HEK293 (cell line): ENCODE measurements around the gene CRB2.

Experiments
- CTCF ChIA-PET: fragments of 350-600 bp; formaldehyde crosslinking; extraction: SDS; loops from one replicate; lab custom pipeline; 2021; ENCODE audit warnings: antibody characterized with exemption; lab: Yijun Ruan, JAX
- POLR2A ChIA-PET: fragments of 300-600 bp; formaldehyde crosslinking; extraction: SDS; loops from one replicate; lab custom pipeline; 2020; ENCODE audit warnings: antibody characterized with exemption, inconsistent platforms; lab: Yijun Ruan, JAX
- H3K27ac ChIP-seq: fragments of 200-500 bp; sonication (Bioruptor generic); 2 replicates; pipeline ENCODE4 v1.5.1; 2014; ENCODE audit warnings: low read depth, low read length, control low read depth, inconsistent platforms; ENCODE audit errors: extremely low read depth
- H3K36me3 ChIP-seq, 2 experiments: fragments of 200-500 bp in 1 of 2; sonication (Bioruptor generic) in 1 of 2; 1 replicate in 1 of 2; 2 replicates in 1 of 2; pipeline ENCODE4 v1.5.1; 2014 to 2017; ENCODE audit warnings: inconsistent platforms in 2 of 2, low read length in 2 of 2; ENCODE audit not compliant: control insufficient read depth in 2 of 2, insufficient read depth in 1 of 2
- H3K4me1 ChIP-seq: fragments of 200-500 bp; sonication (Bioruptor generic); 2 replicates; pipeline ENCODE4 v1.5.1; 2014; ENCODE audit warnings: mild to moderate bottlenecking, low read length, inconsistent platforms; ENCODE audit not compliant: control insufficient read depth, insufficient read depth
- H3K4me3 ChIP-seq: 2 replicates; pipeline ENCODE4 v1.5.1; 2011; ENCODE audit warnings: low read depth, mild to moderate bottlenecking, control low read depth, low read length, moderate library complexity
- H3K9me3 ChIP-seq: fragments of 200-500 bp; sonication (Bioruptor generic); 2 replicates; pipeline ENCODE4 v1.5.1; 2014; ENCODE audit warnings: low read depth, low read length, inconsistent platforms; ENCODE audit not compliant: control insufficient read depth, insufficient read depth
- YY2 ChIP-seq: fragments of 450-650 bp; formaldehyde crosslinking; IDR thresholded peaks from 2 replicates; pipeline ENCODE4 v1.5.1; 2016; ENCODE audit warnings: missing biosample characterization, missing genetic modification characterization
- ZBTB17 ChIP-seq: fragments of 450-650 bp; formaldehyde crosslinking; IDR thresholded peaks from 2 replicates; pipeline ENCODE4 v1.5.1; 2016; ENCODE audit warnings: missing biosample characterization, missing genetic modification characterization
- ZEB2 ChIP-seq: fragments of 450-650 bp; formaldehyde crosslinking; IDR thresholded peaks from 2 replicates; pipeline ENCODE4 v1.5.1; 2016; ENCODE audit warnings: missing biosample characterization, missing genetic modification characterization
- ZIC2 ChIP-seq: fragments of 450-650 bp; formaldehyde crosslinking; IDR thresholded peaks from 2 replicates; pipeline ENCODE4 v1.5.1; 2016; ENCODE audit warnings: missing biosample characterization, missing genetic modification characterization
- ZNF121 ChIP-seq: fragments of 450-650 bp; formaldehyde crosslinking; IDR thresholded peaks from 2 replicates; pipeline ENCODE4 v1.5.1; 2016; ENCODE audit warnings: missing biosample characterization, missing genetic modification characterization
- ZNF133 ChIP-seq: fragments of 450-650 bp; formaldehyde crosslinking; IDR thresholded peaks from 2 replicates; pipeline ENCODE4 v1.5.1; 2016; ENCODE audit warnings: missing biosample characterization, missing genetic modification characterization
- ZNF24 ChIP-seq: fragments of 450-650 bp; formaldehyde crosslinking; IDR thresholded peaks from 2 replicates; pipeline ENCODE4 v1.5.1; 2016; ENCODE audit warnings: missing biosample characterization, missing genetic modification characterization
- ZNF274 ChIP-seq, 2 experiments: fragments of 200-500 bp in 1 of 2; fragments of 450-650 bp in 1 of 2; sonication (Bioruptor generic) in 1 of 2; formaldehyde crosslinking in 1 of 2; IDR thresholded peaks; 2 replicates each; pipeline versions ENCODE4 v1.5.1 to v1.6.1; 2014 to 2016; ENCODE audit warnings: borderline replicate concordance in 1 of 2, inconsistent platforms in 1 of 2, low read length in 1 of 2, missing biosample characterization in 1 of 2, missing genetic modification characterization in 1 of 2
- ZNF350 ChIP-seq: fragments of 450-650 bp; formaldehyde crosslinking; IDR thresholded peaks from 2 replicates; pipeline ENCODE4 v1.5.0; 2017; ENCODE audit warnings: missing biosample characterization, mild to moderate bottlenecking, missing genetic modification characterization
- ZNF366 ChIP-seq: fragments of 450-650 bp; formaldehyde crosslinking; conservative IDR thresholded peaks from 2 replicates; pipeline ENCODE4 v1.5.1; 2016; ENCODE audit warnings: missing biosample characterization, missing genetic modification characterization
- ZNF37A ChIP-seq: fragments of 450-650 bp; IDR thresholded peaks from 2 replicates; pipeline ENCODE4 v1.5.1; 2018; ENCODE audit warnings: missing biosample characterization, missing genetic modification characterization
- ZNF423 ChIP-seq: fragments of 450-650 bp; formaldehyde crosslinking; IDR thresholded peaks from 2 replicates; pipeline ENCODE4 v1.5.1; 2016; ENCODE audit warnings: missing biosample characterization, missing genetic modification characterization
- ZNF514 ChIP-seq: fragments of 450-650 bp; formaldehyde crosslinking; IDR thresholded peaks from 2 replicates; pipeline ENCODE4 v1.5.1; 2016; ENCODE audit warnings: missing biosample characterization, missing genetic modification characterization
- ZNF521 ChIP-seq: fragments of 450-650 bp; formaldehyde crosslinking; IDR thresholded peaks from 2 replicates; pipeline ENCODE4 v1.5.1; 2017; ENCODE audit warnings: missing biosample characterization, mild to moderate bottlenecking, missing genetic modification characterization
- ZNF621 ChIP-seq: fragments of 450-650 bp; formaldehyde crosslinking; IDR thresholded peaks from 2 replicates; pipeline ENCODE4 v1.5.1; 2017; ENCODE audit warnings: missing biosample characterization, missing genetic modification characterization
- ZNF624 ChIP-seq: fragments of 450-650 bp; formaldehyde crosslinking; IDR thresholded peaks from 2 replicates; pipeline ENCODE4 v1.5.1; 2017; ENCODE audit warnings: missing biosample characterization, missing genetic modification characterization
- ZNF768 ChIP-seq: fragments of 450-650 bp; formaldehyde crosslinking; IDR thresholded peaks from 2 replicates; pipeline ENCODE4 v1.5.1; 2018; ENCODE audit warnings: missing biosample characterization, mild to moderate bottlenecking, missing genetic modification characterization
- ZNF777 ChIP-seq: fragments of 450-650 bp; formaldehyde crosslinking; IDR thresholded peaks from 2 replicates; pipeline ENCODE4 v1.5.1; 2017; ENCODE audit warnings: missing biosample characterization, missing genetic modification characterization, borderline replicate concordance
- ZSCAN30 ChIP-seq: fragments of 450-650 bp; IDR thresholded peaks from 2 replicates; pipeline ENCODE4 v1.5.1; 2018; ENCODE audit warnings: missing biosample characterization, mild to moderate bottlenecking, missing genetic modification characterization, moderate library complexity
- TF ChIP-seq, protein P1 (sequence below): fragments of 450-650 bp; formaldehyde crosslinking; IDR thresholded peaks from 2 replicates; pipeline ENCODE4 v1.5.1; 2016; ENCODE audit warnings: missing biosample characterization, missing genetic modification characterization
- TF ChIP-seq, protein P2 (sequence below): fragments of 450-650 bp; formaldehyde crosslinking; IDR thresholded peaks from 2 replicates; pipeline ENCODE4 v1.5.1; 2017; ENCODE audit warnings: missing biosample characterization, missing genetic modification characterization
- TF ChIP-seq, protein P3 (sequence below): fragments of 450-650 bp; formaldehyde crosslinking; IDR thresholded peaks from 2 replicates; pipeline ENCODE4 v1.5.1; 2016; ENCODE audit warnings: missing biosample characterization, missing genetic modification characterization
- TF ChIP-seq, protein P4 (sequence below): IDR thresholded peaks from 2 replicates; pipeline ENCODE4 v1.6.1; 2011; ENCODE audit warnings: mild to moderate bottlenecking, low read depth, low read length, borderline replicate concordance
- TF ChIP-seq, protein P5 (sequence below): fragments of 450-650 bp; formaldehyde crosslinking; IDR thresholded peaks from 2 replicates; pipeline ENCODE4 v1.5.1; 2016; ENCODE audit warnings: missing biosample characterization, missing genetic modification characterization

The CRB2 gene

DNA sequence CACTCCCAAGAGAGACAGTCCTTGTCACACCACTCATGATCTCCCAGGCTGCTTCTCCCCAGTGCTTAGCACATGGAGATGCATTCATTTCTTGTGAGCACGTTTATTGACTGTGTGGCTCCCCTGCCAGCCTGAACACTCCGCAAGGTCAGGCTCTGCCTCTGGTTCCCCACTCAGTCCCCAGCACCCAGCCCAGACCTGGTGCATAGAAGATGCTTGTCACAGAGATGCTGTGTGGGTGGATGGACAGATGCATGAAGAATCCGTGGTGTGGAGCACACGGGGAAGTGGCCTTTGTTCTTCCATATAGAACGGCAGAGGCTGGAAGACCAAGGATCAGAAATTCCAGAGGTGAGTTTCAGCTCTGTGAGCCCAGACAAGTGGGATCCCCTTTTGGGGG, 13.8 kb upstream of the CRB2 start:
- no peaks in the 10 kb centered on the region for H3K4me1 ChIP-seq
- ChIA-PET POLR2A (no interaction called here), CTCF (no interaction called here)
- H3K4me3 ChIP-seq, result no peak overlapping the region
- H3K27ac ChIP-seq, result no peak overlapping the region
- no peaks in the 10 kb centered on the region for H3K9me3 ChIP-seq
- no peaks in the 10 kb centered on the region for H3K36me3 ChIP-seq
- TF ChIP-seq ZNF24, result no peak
- TF ChIP-seq, protein P1, sequence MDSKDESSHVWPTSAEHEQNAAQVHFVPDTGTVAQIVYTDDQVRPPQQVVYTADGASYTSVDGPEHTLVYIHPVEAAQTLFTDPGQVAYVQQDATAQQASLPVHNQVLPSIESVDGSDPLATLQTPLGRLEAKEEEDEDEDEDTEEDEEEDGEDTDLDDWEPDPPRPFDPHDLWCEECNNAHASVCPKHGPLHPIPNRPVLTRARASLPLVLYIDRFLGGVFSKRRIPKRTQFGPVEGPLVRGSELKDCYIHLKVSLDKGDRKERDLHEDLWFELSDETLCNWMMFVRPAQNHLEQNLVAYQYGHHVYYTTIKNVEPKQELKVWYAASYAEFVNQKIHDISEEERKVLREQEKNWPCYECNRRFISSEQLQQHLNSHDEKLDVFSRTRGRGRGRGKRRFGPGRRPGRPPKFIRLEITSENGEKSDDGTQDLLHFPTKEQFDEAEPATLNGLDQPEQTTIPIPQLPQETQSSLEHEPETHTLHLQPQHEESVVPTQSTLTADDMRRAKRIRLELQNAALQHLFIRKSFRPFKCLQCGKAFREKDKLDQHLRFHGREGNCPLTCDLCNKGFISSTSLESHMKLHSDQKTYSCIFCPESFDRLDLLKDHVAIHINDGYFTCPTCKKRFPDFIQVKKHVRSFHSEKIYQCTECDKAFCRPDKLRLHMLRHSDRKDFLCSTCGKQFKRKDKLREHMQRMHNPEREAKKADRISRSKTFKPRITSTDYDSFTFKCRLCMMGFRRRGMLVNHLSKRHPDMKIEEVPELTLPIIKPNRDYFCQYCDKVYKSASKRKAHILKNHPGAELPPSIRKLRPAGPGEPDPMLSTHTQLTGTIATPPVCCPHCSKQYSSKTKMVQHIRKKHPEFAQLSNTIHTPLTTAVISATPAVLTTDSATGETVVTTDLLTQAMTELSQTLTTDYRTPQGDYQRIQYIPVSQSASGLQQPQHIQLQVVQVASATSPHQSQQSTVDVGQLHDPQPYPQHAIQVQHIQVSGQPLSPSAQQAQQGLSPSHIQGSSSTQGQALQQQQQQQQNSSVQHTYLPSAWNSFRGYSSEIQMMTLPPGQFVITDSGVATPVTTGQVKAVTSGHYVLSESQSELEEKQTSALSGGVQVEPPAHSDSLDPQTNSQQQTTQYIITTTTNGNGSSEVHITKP, result no peak
- TF ChIP-seq ZNF274 (IDR thresholded peaks at IDR 0.05; ENCODE audit: low read length), result no peak
- no peak for TF ChIP-seq ZNF274 (tag by site-specific recombination; IDR thresholded peaks at IDR 0.05; ENCODE audit: borderline replicate concordance)
- TF ChIP-seq ZNF133, result no peak
- no peak for TF ChIP-seq ZNF514
- TF ChIP-seq, protein P2, sequence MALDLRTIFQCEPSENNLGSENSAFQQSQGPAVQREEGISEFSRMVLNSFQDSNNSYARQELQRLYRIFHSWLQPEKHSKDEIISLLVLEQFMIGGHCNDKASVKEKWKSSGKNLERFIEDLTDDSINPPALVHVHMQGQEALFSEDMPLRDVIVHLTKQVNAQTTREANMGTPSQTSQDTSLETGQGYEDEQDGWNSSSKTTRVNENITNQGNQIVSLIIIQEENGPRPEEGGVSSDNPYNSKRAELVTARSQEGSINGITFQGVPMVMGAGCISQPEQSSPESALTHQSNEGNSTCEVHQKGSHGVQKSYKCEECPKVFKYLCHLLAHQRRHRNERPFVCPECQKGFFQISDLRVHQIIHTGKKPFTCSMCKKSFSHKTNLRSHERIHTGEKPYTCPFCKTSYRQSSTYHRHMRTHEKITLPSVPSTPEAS (tag by site-specific recombination), result no peak
- no peak for TF ChIP-seq ZNF37A (tag by site-specific recombination)
- no peak for TF ChIP-seq ZNF621 (tag by site-specific recombination)
- TF ChIP-seq, protein P3, sequence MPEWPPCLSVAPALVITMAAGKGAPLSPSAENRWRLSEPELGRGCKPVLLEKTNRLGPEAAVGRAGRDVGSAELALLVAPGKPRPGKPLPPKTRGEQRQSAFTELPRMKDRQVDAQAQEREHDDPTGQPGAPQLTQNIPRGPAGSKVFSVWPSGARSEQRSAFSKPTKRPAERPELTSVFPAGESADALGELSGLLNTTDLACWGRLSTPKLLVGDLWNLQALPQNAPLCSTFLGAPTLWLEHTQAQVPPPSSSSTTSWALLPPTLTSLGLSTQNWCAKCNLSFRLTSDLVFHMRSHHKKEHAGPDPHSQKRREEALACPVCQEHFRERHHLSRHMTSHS (tag by site-specific recombination), result no peak
- no peak for TF ChIP-seq YY2

DNA sequence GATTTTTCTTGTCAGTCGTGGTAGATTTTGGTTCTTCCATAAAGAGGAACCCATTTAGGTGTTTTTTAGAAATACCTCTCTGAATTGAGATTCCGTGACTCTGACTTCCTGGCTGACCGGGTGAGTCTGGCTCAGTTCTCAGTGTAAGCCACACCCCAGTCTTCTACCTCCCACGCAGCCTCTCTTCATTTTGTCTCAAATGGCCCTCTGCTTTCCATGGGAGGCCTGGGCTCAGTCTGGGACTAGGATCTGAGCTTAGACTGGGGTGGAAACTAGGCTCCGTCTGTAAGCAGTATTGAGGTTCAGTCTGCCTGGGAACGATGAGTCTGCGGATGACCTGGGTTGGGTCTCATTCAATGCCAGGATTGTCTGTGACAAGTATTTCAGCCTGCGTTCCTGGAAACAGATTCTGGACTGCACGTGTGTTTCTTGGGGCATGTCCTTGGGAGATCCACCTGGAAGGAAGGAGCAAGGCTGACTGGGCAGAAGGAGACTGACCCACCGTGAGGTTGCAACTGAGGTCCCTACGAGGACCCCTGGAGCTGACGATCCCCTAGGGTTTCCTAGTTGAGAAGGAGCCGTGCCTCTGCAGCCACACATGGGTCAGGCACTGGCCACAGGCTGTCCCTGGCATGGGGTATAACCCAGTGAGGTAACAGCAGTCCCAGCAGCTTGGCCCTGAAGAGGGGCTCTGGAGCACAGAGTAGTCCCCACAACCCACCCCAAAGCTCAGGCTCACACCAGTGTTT, 12.4 kb upstream of the CRB2 start:
- POLR2A ChIA-PET, result no interaction called here
- CTCF ChIA-PET, result interaction anchor here (0.6 to 1.6 kb wide), 7 partner anchors 10 to 993 kb away, joined by 3 to 6 read pairs (median 3); no protein-coding TSS in a partner anchor
- no peaks in the 10 kb centered on the region for H3K4me1 ChIP-seq

More for the DNA sequence above, 12.4 kb upstream of the CRB2 start:
- H3K27ac ChIP-seq, result no peak overlapping the region
- no peaks in the 10 kb centered on the region for H3K9me3 ChIP-seq
- H3K4me3 ChIP-seq, result no peak overlapping the region
- H3K36me3 ChIP-seq, result no peaks in the 10 kb centered on the region
- no peak for TF ChIP-seq ZNF121 (tag by site-specific recombination)
- TF ChIP-seq ZNF521 (tag by site-specific recombination), result no peak
- TF ChIP-seq ZNF350 (tag by site-specific recombination), result no peak
- no peak for TF ChIP-seq ZEB2
- TF ChIP-seq, protein P4, sequence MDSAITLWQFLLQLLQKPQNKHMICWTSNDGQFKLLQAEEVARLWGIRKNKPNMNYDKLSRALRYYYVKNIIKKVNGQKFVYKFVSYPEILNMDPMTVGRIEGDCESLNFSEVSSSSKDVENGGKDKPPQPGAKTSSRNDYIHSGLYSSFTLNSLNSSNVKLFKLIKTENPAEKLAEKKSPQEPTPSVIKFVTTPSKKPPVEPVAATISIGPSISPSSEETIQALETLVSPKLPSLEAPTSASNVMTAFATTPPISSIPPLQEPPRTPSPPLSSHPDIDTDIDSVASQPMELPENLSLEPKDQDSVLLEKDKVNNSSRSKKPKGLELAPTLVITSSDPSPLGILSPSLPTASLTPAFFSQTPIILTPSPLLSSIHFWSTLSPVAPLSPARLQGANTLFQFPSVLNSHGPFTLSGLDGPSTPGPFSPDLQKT, result no peak
- TF ChIP-seq, protein P5, sequence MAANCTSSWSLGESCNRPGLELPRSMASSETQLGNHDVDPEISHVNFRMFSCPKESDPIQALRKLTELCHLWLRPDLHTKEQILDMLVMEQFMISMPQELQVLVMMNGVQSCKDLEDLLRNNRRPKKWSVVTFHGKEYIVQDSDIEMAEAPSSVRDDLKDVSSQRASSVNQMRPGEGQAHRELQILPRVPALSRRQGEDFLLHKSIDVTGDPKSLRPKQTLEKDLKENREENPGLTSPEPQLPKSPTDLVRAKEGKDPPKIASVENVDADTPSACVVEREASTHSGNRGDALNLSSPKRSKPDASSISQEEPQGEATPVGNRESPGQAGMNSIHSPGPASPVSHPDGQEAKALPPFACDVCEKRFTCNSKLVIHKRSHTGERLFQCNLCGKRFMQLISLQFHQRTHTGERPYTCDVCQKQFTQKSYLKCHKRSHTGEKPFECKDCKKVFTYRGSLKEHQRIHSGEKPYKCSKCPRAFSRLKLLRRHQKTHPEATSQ (tag by site-specific recombination), result no peak
- TF ChIP-seq ZBTB17 (tag by site-specific recombination), result no peak
- no peak for TF ChIP-seq ZSCAN30 (tag by site-specific recombination)
- no peak for TF ChIP-seq ZNF624 (tag by site-specific recombination)
- TF ChIP-seq ZNF768 (tag by site-specific recombination), result no peak
- TF ChIP-seq ZNF423 (tag by site-specific recombination), result no peak
- TF ChIP-seq ZNF366 (tag by site-specific recombination), result no peak
- TF ChIP-seq ZNF777, result no peak
- no peak for TF ChIP-seq ZIC2 (tag by site-specific recombination)
